HTERT RPE-1 (cell line): ENCODE data around the gene NABP2.
"Not testable (repeated sequence)": the region's sequence is repeated elsewhere in the genome, so short reads cannot be mapped to it uniquely, and the experiment has no call there.

Source experiments
- in situ Hi-C: fragments of 300-500 bp; cut with MboI; formaldehyde crosslinking; loops from 4 replicates; pipeline ENCODE4 v1.14.3; 2020; ENCODE audit warnings: low sequenced_read_pairs

NABP2 gene

GRCh38 chr12:56271031-56271430 is 46.9 kb downstream of the NABP2 start:
- in situ Hi-C loops = no loop called here

GRCh38 chr12:56272468-56272867 is 48.3 kb downstream of the NABP2 start:
- in situ Hi-C loops = not testable (repeated sequence)

- in situ Hi-C loops = no loop called here
Observed at GRCh38 chr12:56274299-56274698, 50.2 kb downstream of the NABP2 start.

GRCh38 chr12:56278905-56279304 is 54.8 kb downstream of the NABP2 start:
- in situ Hi-C loops = no loop called here
